Measurements from ENCODE around the gene PODXL.
"Not testable (repeated sequence)": the region's sequence is repeated elsewhere in the genome, so short reads cannot be mapped to it uniquely, and the experiment has no call there.

PODXL gene

DNA sequence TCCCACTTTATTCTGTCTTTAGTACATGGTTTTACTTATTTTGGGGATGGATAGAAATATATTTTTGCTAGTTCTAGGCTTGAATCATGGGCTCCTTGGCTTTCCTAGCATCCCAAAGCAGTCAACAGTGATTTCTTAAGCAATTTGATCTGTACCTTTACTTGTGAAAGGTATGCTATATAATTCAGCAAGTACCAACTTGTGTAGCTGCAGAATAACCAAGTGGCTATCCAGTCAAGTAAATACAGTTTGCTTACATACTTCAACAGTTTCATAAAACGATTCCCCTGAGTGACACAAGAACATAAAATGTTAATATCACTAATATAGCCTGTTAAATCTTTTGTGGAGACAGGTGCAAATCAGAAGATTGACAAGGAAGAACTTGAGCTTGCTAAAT is 67.2 kb downstream of the PODXL start:
- no peak for DNase-seq

DNA sequence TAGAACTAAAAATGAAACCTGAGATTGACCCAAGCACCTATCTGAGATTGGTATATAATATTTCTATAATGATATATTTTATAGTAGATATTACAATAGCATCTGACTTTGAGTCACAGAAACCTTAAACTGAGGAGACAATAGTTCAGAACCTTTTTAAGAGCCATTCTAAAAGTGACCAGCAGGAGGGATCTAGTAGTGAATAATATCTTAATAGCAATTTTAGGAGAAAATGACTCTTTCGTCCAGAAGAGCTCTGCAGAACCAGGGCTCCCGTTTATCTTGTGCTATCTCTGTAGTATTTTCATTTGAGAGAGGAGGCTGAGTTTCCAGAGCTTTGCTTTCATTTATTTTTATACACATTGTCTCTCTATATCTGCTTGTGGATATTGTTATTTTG is 68.1 kb downstream of the PODXL start:
- DNase-seq: no peak

DNA sequence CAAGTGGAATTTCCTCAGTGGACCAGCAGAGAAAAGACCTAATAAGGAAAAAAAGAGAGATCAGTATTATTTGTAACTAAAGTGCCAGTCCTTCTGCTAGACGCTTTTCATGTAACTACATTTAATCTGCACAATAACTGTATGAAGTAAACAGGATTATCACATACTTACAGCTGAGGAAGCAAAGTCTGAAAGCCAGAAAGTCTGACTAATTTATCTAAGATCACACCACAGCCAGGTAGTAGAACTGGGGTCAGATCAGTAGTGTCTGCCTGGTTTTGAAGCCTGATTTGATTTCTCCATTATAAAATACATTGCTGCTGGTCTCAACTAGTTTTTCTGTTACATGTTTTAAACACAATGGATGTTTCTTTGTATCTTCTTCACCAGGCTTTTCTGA is 69.2 kb downstream of the PODXL start:
- DNase-seq: no peak

DNA sequence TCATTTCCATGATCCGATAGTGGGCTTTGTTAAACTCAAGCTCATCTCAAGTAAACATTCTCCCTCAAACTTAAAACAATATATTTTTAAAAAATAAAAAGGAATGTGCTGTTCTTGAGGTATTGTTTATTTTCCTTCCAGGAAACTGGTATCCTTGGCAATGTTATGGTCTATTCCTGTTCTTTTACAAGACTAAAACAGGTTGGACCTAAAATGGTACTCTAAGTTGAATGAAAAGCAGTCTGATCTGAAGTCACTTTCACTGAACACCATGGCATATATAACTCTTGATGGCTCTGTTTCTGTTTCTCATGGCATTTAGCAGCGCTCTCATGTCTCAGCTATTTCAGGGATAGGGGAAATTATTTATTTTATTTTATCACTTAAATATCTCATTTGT is 70.1 kb downstream of the PODXL start:
- DNase-seq: no peak

DNA sequence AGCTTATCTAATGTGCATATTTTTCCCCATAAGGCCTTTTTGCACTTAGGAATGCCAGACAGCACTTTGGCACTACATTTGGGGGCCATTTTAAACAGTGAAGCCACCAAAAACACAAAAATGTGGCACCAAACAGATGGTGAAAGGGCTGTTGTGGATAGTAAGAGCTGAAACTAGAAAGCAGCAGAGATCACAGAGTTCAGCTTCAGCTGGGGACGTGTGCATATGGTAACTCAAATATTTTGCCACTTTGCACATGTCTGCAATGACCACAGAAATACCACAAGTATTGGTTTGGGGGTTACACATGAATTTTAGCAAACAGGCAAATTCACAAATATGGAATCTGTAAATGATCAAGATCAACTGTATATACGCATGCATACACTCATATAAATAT is 72.8 kb downstream of the PODXL start:
- DNase-seq: no peak

DNA sequence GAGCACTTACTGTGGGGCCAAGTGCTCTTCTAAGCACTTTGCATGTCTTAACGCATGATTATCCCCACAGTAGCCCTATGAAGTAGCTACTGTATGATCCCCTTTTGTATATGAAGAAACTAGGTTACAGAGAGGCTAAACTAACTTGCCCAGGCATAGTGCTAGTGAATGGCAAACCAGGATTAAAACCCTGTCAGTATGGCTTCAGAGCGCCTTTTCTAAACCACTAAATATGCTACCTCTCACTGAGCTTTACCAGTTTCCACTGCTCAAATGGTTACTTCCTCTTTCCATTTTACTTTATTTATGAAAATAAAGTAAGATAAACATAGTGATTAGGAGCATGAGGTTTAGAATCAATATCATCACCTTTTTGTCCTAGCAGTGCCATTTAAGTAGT is 73.6 kb downstream of the PODXL start:
- no peak for DNase-seq

DNA sequence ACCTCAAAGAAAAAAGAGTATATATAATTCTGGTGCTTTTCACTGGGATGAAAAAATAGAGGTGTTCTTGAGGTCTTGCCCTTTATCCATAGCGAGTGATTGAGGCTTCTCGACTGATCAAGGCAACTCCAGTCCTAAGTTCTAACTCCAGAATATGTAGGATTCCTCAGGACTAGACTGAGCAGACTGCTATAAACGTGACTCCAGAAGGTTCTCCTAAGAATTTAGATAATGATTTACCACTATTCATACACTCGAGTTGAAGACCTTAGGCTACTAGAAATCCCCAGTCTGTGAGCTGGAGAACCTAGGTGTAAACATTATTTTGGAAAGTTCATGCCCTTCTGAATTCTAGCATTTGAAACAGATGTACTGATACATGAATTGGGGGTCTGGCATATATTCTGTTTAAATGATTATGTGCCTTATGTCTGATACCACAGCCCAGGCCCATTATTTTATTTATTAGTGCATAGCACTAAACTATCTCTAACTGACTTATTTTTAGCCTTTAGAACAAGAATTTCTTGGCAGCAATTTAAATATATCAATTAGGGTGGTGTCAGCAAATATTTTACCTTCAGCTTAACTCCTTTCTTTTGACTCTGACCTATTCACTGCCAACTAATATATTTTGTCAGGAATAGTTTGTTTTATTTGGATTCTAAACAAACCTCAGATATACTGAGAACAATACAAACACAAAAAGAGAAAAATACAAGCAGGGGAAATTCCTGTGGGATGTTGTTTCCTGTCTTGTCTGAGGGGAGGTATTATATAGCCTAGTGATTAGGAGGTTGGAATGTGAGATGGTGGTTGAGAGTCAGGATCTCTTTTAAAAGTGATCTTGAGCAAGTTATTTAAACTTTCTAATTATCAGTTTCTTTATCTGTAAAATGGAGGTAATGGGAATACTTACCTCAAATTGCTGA is 75.8 kb downstream of the PODXL start:
- no peak for DNase-seq

DNA sequence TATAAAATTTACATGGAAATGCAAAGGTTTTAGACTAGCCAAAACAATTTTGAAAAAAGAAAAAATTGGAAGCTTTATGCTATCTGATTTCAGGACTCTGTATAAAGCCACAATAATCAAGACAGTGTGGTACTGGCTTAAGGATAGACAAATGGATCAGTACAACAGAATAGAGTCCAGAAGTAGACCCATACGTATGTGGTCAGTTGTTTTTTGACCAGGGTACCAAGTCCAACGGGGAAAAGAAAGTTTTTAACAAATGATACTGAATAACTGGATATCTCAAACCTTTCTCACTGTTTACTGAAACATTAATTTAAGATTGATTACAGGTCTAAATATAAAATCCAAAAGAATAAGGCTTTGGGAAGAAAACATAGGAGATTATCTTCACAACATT is 79.7 kb downstream of the PODXL start:
- DNase-seq: no peak

DNA sequence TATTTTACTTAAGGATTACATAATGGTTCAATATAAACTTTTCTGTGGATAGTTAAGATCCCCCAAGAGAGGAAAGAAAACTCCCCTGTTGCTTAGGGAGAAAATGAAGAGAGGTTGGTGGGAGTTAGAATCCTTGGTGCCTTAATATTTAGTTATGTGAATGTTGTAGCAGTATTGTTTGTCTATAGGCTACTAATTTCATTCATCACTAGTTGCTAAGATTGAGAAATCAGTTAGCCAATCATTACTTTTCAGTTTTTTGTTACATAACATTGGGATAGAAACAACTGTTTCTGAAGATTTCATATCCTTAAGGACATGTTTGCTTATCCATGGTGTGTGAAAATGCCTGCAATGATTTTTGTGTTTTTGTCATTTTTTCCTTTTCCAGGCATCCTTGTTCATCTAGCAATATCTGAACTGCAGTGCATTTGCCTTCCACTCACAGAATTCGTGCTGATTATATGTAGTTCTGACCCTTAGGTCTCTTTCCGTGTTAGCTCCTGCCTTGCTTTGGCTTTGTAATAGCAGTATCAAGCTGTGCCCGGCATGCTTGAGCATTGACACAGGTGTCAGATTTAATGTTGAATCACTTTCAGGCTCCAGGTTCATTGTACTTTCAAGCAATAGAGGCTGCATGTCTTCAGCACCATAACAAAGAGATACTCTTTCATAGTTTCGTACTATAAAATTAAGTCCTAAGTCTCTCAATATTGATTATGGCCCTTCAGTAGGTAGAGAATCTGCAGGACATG is 85.0 kb downstream of the PODXL start:
- no peak for DNase-seq

DNA sequence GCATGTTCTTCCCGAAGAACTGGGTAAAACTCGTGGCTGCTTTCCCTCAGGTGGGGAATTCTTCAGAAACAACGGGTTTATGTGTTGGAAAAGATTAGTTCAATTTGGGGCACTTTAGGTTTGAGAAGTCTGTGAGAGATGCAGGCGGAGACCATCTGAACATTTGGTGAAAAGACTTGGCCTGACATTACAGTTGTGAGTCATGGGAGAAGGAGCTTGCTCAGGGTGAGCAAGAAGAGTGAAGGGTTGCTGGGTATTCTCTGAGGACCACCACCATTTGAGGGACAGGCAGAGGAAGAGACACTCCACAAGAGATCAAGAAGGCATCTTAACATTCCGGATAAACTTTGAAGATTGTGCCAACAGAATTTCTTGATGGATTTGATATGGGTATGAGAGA is 88.6 kb downstream of the PODXL start:
- DNase-seq: no peak

DNA sequence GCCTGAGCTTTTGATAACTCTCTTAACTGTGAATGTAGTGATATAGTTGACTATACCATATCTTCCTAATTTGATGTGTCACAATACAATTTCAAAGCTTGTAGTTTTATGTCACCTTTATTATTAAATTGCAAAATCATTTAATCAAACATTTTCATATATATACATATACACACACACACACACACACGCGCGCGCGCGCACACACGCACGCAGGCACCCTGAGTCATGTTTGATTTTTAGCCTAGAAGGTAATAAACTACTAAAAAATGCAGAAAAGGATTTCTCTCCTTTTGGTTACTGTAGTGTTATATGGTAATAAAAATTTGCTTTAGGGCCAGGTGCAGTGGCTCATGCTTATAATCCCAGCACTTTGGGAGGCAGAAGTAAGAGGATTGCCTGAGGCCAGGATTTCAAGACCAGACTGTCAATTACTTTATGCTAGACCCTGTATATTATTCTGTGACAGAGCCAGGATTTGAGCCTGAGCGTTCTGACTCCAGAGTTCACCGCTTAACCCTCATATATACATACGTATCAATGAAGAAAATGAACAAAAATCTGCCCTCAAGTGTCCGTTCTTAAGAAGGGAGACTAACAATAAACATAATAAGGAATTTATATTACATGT is 89.6 kb downstream of the PODXL start:
- DNase-seq: no peak

DNA sequence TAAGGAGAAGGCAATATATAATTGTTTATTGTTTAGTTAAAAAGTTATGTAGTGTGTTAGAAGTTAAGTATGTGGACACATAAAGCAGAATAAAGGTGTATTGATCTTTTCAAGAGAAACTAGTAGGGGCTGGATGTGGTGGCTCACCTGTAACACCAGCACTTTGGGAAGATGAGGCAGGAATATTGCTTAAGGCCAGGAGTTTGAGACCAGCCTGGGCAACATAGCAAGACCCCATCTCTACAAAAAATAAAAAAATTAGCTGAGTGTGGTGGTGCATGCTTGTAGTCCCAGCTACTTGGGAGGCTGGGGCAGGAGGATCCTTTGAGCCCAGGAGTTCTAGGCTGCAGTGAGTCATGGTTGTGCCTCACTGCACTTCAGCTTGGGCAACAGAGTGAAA is 93.7 kb downstream of the PODXL start:
- not testable (repeated sequence) for DNase-seq

DNA sequence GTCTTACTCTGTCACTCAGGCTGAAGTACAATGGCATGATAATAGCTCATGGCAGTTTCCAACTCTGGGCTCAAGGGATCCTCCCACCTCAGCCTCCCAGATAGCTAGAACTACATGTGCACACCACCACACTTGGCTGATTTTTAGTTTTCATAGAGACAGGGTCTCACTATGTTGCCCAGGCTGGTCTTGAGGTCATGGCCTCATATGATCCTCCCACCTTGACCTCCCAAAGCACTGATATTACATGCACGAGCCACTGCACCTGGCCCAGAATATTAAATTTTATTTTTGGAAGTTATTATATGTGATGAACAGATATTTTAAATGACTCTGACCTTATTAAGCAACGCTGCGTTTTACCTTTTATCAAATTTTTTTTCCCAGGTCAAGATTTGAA is 94.4 kb downstream of the PODXL start:
- DNase-seq: no peak

DNA sequence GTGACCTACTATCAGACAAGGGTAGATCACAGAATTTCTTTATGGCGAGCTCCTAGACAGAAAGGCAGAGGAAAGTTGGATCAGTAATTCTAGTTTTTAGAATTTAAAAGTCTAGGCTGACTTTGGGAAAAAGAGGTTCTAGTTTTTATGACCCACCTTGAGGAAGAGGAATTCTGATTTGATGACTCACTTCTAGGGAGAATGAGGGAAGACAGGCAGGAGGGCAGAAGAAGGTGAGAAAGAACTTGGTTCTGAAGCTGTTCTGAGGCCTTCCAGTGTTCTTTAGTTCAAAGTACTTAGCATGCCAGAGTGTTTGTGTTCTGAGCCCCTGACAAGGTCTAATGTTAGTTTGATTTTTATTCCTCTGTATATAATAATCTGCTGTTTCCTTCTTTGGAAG is 97.2 kb downstream of the PODXL start:
- no peak for DNase-seq

DNA sequence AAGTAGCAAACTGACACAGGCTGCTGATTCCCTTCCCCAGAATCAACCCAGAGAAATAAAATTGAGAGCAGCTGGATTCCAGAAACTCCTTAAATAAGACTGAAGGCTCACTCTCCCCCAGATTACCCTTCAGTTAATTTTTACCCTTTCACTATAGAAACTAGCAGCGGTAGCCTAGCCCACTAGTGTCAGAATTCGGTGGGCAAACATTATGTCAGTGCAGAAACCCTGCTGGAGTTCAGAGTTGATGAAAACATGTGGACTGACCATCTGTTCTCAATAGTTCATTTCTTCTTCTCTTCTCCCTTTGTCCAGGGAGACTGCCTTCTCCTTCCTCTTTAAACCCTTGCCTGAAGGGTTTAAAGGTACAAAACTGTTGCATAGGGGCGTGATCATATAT is 100.1 kb downstream of the PODXL start:
- DNase-seq: no peak

DNA sequence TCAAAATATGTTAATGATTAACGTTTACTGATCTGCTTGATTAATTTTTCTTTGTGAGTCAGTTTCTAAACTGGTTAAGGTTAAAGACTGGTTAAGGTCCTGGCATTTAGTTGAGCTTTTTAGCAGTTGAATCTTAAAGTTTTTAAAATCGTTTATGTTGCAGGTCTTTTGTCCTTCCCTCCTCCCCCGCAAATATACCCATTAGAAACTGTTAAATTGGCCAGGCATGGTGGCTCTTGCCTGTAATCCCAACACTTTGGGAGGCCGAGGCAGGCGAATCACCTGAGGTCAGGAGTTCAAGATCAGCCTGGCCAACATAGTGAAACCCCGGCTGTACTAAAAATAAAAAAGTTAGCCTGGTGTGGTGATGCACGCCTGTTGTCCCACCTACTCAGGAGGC is 100.9 kb downstream of the PODXL start:
- no peak for DNase-seq

DNA sequence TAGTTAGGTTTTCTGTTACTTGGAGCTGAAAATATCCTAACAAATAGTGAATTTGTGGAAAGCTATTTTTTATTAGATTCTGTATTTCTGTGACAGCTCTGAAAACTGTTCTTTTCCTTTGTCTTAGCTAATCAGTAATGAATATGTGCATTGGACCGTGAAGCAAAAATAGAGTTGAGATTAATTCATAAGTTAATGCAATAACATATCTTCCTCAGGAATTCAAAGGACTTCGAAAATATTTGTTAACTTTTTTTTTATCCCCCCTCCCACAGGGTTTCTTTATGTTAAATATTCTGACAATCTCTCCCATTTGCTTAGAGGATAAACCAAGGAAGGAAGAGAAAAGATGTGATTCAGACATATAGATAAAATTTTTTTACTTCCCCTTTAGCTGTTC is 101.4 kb downstream of the PODXL start:
- DNase-seq: no peak

DNA sequence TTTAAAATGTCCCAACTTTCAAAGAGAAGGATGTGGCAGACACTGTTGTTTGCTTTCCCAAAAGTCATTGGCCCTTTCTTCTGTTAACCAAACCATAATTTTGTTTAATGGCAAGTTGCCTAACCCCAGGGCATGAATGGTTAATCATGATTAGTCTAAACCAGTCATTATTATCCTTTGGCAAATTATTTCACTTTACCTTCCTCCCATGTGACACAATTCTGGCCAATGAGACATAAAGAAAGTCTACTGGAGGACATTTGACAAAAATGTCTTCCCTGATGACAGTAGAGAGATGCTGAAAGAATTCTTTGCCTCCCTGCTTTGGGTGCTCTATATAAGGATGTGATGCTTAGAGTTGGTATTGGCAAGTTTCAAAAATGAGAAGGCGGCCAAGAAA is 101.9 kb downstream of the PODXL start:
- DNase-seq: no peak
